Measurements from ENCODE around the gene ANKFY1. TPM values are rescaled to one million over a fixed set of nuclear protein-coding genes. Genes with fewer than 3 reads are reported as not detected.

The ANKFY1 gene
- 18.7 and 25.0 TPM in 2 replicates for total RNA-seq

GRCh38 chr17:4263282-4264215 is at the start of gene ANKFY1:
Gene ANKFY1 (minus strand): TSS chr17:4263979. CDS start chr17:4263941, 38 bp downstream.

Other genes starting within 250 kb of the ANKFY1 start
- gene ZZEF1, start 120.9 kb downstream of the ANKFY1 start, total RNA-seq = 21.7 and 23.7 TPM in 2 replicates
- 9.5 and 47.9 TPM in 2 replicates for gene CYB5D2, start 120.8 kb downstream of the ANKFY1 start, total RNA-seq
- 52.7 and 60.0 TPM in 2 replicates for gene UBE2G1, start 102.7 kb upstream of the ANKFY1 start, total RNA-seq
- gene SPNS3, start 170.0 kb upstream of the ANKFY1 start, total RNA-seq = 0.65 and 2.7 TPM in 2 replicates
- gene SPNS2, start 234.9 kb upstream of the ANKFY1 start, total RNA-seq = 22.2 and 106 TPM in 2 replicates